Liver (tissue), 9 donors: ENCODE data around the gene PRMT5. TPM values are rescaled to one million over a fixed set of nuclear protein-coding genes. Genes with fewer than 3 reads are reported as not detected.

Experiments
- DNase-seq: peaks from one replicate; pipeline ENCODE4 v3.0.0-alpha.2; 2017; ENCODE audit warnings: low spot score
- H3K27ac ChIP-seq, 2 donors: one replicate each; pipeline ENCODE4 v1.7.0; 2013; ENCODE audit warnings: inconsistent platforms in 2 of 2, low read length in 2 of 2, control low read depth in 1 of 2, low read depth in 1 of 2, mild to moderate bottlenecking in 1 of 2
- H3K27me3 ChIP-seq, 4 donors: one replicate each; pipeline versions ENCODE4 v1.6.1 to v1.7.0; 2013; ENCODE audit warnings: low read length in 3 of 4, inconsistent platforms in 1 of 4, mild to moderate bottlenecking in 1 of 4, moderate library complexity in 1 of 4; ENCODE audit not compliant: control insufficient read depth in 4 of 4, insufficient read depth in 4 of 4
- H3K36me3 ChIP-seq, 4 donors: one replicate each; pipeline versions ENCODE4 v1.6.1 to v1.7.0; 2013; ENCODE audit warnings: low read length in 3 of 4, mild to moderate bottlenecking in 3 of 4, low read depth in 1 of 4, moderate library complexity in 1 of 4; ENCODE audit not compliant: control insufficient read depth in 4 of 4, insufficient read depth in 3 of 4
- H3K4me1 ChIP-seq, 4 donors: one replicate each; pipeline versions ENCODE4 v1.6.1 to v1.7.0; 2013; ENCODE audit warnings: low read length in 3 of 4, mild to moderate bottlenecking in 3 of 4, moderate library complexity in 1 of 4; ENCODE audit not compliant: control insufficient read depth in 4 of 4, insufficient read depth in 4 of 4
- H3K4me3 ChIP-seq, 3 donors: one replicate each; pipeline versions ENCODE4 v1.6.1 to v1.7.0; 2013; ENCODE audit warnings: low read length in 3 of 3, control low read depth in 1 of 3, low read depth in 1 of 3, mild to moderate bottlenecking in 1 of 3
- H3K9ac ChIP-seq, 2 donors: one replicate each; pipeline ENCODE4 v1.7.0; 2013; ENCODE audit warnings: low read length in 2 of 2, mild to moderate bottlenecking in 2 of 2, moderate library complexity in 2 of 2, control low read depth in 1 of 2, low read depth in 1 of 2
- H3K9me3 ChIP-seq, 4 donors: one replicate each; pipeline versions ENCODE4 v1.6.1 to v1.7.0; 2013; ENCODE audit warnings: low read length in 3 of 4; ENCODE audit not compliant: control insufficient read depth in 4 of 4
- EGR1 ChIP-seq, 2 donors: IDR thresholded peaks; 2 replicates each; pipeline ENCODE4 v1.6.1; 2016 to 2018; ENCODE audit warnings: antibody characterized with exemption in 2 of 2, low read depth in 2 of 2
- GABPA ChIP-seq, 2 donors: IDR thresholded peaks in 1 of 2; conservative IDR thresholded peaks in 1 of 2; 2 replicates each; pipeline ENCODE4 v1.6.1; 2016; ENCODE audit warnings: antibody characterized with exemption in 2 of 2, mild to moderate bottlenecking in 1 of 2, moderate library complexity in 1 of 2
- HNF4A ChIP-seq, 2 donors: conservative IDR thresholded peaks; 2 replicates each; pipeline ENCODE4 v1.6.1; 2016; ENCODE audit warnings: antibody characterized with exemption in 2 of 2, mild to moderate bottlenecking in 2 of 2
- HNF4G ChIP-seq: IDR thresholded peaks from 2 replicates; pipeline ENCODE4 v1.6.1; 2016; ENCODE audit warnings: antibody characterized with exemption
- JUND ChIP-seq, 2 donors: IDR thresholded peaks; 2 replicates each; pipeline ENCODE4 v1.6.1; 2016; ENCODE audit warnings: antibody characterized with exemption in 2 of 2
- NR2F2 ChIP-seq: IDR thresholded peaks from 2 replicates; pipeline ENCODE4 v1.6.1; 2016; ENCODE audit warnings: antibody characterized with exemption
- RXRA ChIP-seq, 2 donors: IDR thresholded peaks; 2 replicates each; pipeline ENCODE4 v1.6.1; 2017 to 2018; ENCODE audit warnings: antibody characterized with exemption in 2 of 2, mild to moderate bottlenecking in 1 of 2
- TAF1 ChIP-seq: conservative IDR thresholded peaks from 2 replicates; pipeline ENCODE4 v1.6.1; 2016; ENCODE audit warnings: antibody characterized with exemption, mild to moderate bottlenecking
- YY1 ChIP-seq: IDR thresholded peaks from 2 replicates; pipeline ENCODE4 v1.6.1; 2016; ENCODE audit warnings: antibody characterized with exemption, mild to moderate bottlenecking
- WGBS: extraction: QIAGEN DNeasy Blood & Tissue Kit; methylation state at CpG from one replicate; pipeline ENCODE4 v1.1.7; 2013; 5-methylcytosine and 5-hydroxymethylcytosine counted together
- polyA plus RNA-seq, 2 donors: library from polyadenylated mRNA; stranded (reverse) in 1 of 2; unstranded in 1 of 2; fragments of 200-250 nt in 1 of 2; fragments of >200 nt in 1 of 2; fragmentation: Nextera tagmentation in 1 of 2; extraction: Ambion mirVana in 1 of 2; gene quantifications; one replicate each; pipeline versions ENCODE4 v1.2.1 to v1.2.3, GENCODE V29; 2013 to 2015
- total RNA-seq, 2 donors: library from RNA; depleted of rRNA; stranded (reverse); fragments of >200 nt; gene quantifications; one replicate each; pipeline ENCODE4 v1.2.3, GENCODE V29; 2014
- TF ChIP-seq, protein P1 (sequence below): IDR thresholded peaks from 2 replicates; pipeline ENCODE4 v1.6.1; 2016; ENCODE audit warnings: antibody characterized with exemption
- TF ChIP-seq, protein P2 (sequence below): IDR thresholded peaks from 2 replicates; pipeline ENCODE4 v1.6.1; 2016; ENCODE audit warnings: antibody characterized with exemption, mild to moderate bottlenecking
- TF ChIP-seq, protein P3 (sequence below): fragments of 150-350 bp; IDR thresholded peaks from 2 replicates; pipeline ENCODE4 v1.5.1; 2017; ENCODE audit warnings: improper control_type of control experiment, low read depth, low read length; ENCODE audit not compliant: missing input control
- donor health status: healthy.
- donor health status: healthy.
- donor health status: healthy.
- donor health status: healthy.
- donor health status: healthy.

Gene PRMT5
- total and polyA plus RNA-seq, 4 donors, result 14.1 to 28.2 (median 26.8) TPM

DNA sequence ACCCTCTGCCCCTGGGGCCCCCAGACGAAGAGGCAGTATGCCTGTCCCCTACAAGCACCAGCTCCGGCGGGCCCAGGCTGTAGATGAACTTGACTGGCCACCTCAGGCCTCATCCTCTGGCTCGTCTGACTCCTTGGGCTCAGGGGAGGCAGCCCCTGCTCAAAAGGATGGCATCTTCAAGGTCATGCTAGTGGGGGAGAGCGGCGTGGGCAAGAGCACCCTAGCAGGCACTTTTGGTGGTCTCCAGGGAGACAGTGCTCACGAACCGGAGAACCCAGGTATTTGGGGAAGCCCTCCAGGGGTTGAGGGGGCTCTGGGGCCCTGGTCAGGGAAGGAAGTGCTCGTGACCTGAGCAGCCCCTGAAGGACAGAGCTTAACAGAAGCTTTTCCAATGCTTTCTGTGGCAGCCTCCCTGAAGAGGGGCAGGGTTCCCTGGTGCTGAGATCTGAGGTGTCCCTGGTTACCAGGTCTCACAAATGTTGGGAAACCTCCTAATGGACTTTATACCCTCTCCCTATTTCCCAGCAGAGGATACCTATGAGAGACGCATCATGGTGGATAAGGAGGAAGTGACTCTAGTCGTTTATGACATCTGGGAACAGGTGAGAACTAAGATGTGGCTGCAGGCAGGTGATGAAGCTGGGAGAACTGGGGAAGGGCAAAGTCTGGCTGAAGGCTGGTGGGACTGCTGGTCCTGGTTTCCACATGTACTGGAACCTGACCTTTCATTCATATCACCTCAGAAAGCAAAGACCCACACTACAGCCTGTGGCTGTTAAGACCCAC is 44.2 kb downstream of the PRMT5 start:
- Histone ChIP-seq H3K4me1 (peaks cover 0 to 4% (median 2%) of the 10 kb centered on the region in 4 donors), H3K9ac (no peak overlapping the region), H3K9me3 (no peaks in the 10 kb centered on the region), H3K4me3 (no peak overlapping the region), H3K36me3 (no peaks in the 10 kb centered on the region), H3K27ac (no peak overlapping the region), H3K27me3 (no peaks in the 10 kb centered on the region)
- no peak for DNase-seq
- TF ChIP-seq HNF4G (no peak), JUND (IDR thresholded peaks at IDR 0.05) (no peak), RXRA (IDR thresholded peaks at IDR 0.05) (no peak), GABPA (IDR thresholded peaks at IDR 0.05 in 1 of 2, conservative IDR thresholded peaks at IDR 0.05 in 1 of 2) (no peak), NR2F2 (no peak), EGR1 (IDR thresholded peaks at IDR 0.05; ENCODE audit: low read depth in 2 of 2) (no peak), HNF4A (conservative IDR thresholded peaks at IDR 0.05) (no peak)
- TF ChIP-seq, protein P1, sequence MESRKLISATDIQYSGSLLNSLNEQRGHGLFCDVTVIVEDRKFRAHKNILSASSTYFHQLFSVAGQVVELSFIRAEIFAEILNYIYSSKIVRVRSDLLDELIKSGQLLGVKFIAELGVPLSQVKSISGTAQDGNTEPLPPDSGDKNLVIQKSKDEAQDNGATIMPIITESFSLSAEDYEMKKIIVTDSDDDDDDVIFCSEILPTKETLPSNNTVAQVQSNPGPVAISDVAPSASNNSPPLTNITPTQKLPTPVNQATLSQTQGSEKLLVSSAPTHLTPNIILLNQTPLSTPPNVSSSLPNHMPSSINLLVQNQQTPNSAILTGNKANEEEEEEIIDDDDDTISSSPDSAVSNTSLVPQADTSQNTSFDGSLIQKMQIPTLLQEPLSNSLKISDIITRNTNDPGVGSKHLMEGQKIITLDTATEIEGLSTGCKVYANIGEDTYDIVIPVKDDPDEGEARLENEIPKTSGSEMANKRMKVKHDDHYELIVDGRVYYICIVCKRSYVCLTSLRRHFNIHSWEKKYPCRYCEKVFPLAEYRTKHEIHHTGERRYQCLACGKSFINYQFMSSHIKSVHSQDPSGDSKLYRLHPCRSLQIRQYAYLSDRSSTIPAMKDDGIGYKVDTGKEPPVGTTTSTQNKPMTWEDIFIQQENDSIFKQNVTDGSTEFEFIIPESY, result no peak
- 92% methylated on average over 11 of the region's 11 CpGs for WGBS

DNA sequence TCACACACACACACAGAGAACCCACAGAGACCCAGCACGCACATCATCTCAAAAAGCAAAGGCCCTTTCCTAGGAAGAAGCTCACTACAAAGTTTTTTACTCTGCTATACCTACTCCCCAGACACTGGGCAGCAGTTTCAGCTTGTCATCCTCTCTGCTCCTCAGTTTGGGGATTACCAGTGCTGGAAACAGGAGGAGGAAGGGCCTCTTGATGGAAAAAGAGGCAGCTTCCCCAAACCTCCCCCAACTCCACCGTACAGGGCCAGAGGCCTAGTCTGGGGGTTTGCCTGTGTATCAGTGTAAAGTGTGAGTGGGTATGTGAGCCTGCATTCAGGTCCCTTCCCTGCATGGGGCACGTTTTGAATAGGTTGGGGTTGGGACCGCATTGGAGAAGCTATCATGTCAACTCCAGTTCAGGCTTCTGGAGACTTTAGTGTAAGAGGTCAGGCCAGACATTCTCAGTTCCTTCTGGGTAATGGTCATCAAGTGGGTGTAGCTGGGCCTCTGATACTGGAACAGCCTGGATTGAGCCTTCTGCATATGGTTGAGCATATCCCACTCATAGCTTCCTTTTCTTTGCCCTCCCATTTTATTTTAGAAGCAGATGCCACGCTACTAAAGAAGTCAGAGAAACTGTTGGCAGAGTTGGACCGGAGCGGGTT is 45.0 kb downstream of the PRMT5 start:
- no peaks in the 10 kb centered on the region for H3K9me3 ChIP-seq
- no peak overlapping the region for H3K4me3 ChIP-seq
- peaks cover 0 to 4% (median 2%) of the 10 kb centered on the region in 4 donors for H3K4me1 ChIP-seq
- TF ChIP-seq GABPA (IDR thresholded peaks at IDR 0.05 in 1 of 2, conservative IDR thresholded peaks at IDR 0.05 in 1 of 2), result no peak
- TF ChIP-seq YY1, result no peak
- TF ChIP-seq JUND (IDR thresholded peaks at IDR 0.05), result no peak
- H3K27me3 ChIP-seq, result no peaks in the 10 kb centered on the region
- WGBS, result 92% methylated on average over 7 of the region's 7 CpGs
- H3K36me3 ChIP-seq, result peaks cover 0 to 4% (median under 1%) of the 10 kb centered on the region in 4 donors
- H3K27ac ChIP-seq, result no peak overlapping the region
- DNase-seq, result no peak
- no peak overlapping the region for H3K9ac ChIP-seq

DNA sequence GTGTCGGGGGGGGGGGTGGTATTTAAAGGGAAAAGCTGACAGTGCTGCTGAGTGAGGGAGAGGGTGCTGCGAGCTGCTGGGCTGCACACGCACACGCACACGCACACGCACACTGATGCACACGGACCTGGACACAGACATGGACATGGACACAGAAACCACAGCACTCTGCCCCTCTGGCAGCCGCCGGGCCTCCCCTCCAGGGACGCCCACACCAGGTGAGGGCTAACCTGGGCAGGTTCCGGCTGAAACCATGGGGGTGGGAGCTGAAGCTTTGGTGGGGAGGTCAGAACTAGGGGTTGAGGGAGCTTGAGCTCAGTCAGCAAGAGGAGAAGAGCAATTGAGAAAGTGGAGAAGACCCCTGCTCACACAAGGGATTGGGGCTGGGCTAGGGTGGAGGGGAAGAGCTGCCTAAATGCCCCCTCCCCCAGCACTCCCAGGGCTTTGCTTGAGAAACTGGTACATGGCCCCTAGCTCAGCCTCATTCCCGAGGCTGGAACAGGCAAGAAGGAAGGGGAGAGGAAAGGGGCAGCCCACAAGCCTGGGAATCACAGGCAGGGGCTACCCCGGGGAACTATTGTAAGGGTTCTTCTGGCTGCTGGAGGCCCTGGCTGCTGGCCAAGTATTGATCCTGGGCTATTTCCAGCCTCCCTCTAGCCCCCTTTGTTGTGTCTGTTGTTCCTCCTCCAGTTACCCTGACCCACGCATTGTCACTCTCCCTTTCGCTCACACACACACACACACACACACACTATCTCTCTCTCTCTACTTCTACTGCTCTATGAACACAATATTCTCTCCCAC is 45.8 kb downstream of the PRMT5 start, which contains the start of gene REM2:
Gene REM2 (plus strand): TSS at position 50 of the 804 bp plus-strand sequence. CDS start 66 bp downstream, at position 116.
- 36% methylated on average over 15 of the region's 15 CpGs for WGBS

More for the DNA sequence above, 45.8 kb downstream of the PRMT5 start, which contains the start of gene REM2:
- H3K9ac ChIP-seq, result no peak within 1 kb of the TSS
- TF ChIP-seq TAF1 (no peak), EGR1 (IDR thresholded peaks at IDR 0.05; ENCODE audit: low read depth in 2 of 2) (no peak), RXRA (IDR thresholded peaks at IDR 0.05) (no peak)
- TF ChIP-seq, protein P2, sequence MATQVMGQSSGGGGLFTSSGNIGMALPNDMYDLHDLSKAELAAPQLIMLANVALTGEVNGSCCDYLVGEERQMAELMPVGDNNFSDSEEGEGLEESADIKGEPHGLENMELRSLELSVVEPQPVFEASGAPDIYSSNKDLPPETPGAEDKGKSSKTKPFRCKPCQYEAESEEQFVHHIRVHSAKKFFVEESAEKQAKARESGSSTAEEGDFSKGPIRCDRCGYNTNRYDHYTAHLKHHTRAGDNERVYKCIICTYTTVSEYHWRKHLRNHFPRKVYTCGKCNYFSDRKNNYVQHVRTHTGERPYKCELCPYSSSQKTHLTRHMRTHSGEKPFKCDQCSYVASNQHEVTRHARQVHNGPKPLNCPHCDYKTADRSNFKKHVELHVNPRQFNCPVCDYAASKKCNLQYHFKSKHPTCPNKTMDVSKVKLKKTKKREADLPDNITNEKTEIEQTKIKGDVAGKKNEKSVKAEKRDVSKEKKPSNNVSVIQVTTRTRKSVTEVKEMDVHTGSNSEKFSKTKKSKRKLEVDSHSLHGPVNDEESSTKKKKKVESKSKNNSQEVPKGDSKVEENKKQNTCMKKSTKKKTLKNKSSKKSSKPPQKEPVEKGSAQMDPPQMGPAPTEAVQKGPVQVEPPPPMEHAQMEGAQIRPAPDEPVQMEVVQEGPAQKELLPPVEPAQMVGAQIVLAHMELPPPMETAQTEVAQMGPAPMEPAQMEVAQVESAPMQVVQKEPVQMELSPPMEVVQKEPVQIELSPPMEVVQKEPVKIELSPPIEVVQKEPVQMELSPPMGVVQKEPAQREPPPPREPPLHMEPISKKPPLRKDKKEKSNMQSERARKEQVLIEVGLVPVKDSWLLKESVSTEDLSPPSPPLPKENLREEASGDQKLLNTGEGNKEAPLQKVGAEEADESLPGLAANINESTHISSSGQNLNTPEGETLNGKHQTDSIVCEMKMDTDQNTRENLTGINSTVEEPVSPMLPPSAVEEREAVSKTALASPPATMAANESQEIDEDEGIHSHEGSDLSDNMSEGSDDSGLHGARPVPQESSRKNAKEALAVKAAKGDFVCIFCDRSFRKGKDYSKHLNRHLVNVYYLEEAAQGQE, result no peak
- TF ChIP-seq, protein P3, sequence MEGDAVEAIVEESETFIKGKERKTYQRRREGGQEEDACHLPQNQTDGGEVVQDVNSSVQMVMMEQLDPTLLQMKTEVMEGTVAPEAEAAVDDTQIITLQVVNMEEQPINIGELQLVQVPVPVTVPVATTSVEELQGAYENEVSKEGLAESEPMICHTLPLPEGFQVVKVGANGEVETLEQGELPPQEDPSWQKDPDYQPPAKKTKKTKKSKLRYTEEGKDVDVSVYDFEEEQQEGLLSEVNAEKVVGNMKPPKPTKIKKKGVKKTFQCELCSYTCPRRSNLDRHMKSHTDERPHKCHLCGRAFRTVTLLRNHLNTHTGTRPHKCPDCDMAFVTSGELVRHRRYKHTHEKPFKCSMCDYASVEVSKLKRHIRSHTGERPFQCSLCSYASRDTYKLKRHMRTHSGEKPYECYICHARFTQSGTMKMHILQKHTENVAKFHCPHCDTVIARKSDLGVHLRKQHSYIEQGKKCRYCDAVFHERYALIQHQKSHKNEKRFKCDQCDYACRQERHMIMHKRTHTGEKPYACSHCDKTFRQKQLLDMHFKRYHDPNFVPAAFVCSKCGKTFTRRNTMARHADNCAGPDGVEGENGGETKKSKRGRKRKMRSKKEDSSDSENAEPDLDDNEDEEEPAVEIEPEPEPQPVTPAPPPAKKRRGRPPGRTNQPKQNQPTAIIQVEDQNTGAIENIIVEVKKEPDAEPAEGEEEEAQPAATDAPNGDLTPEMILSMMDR, result no peak
- no peak for DNase-seq
- peaks cover 0 to 4% (median 2%) of the 10 kb centered on the region in 4 donors for H3K4me1 ChIP-seq
- H3K36me3 ChIP-seq, result peaks cover 0 to 9% (median 5%) of the 10 kb centered on the region in 4 donors
- H3K9me3 ChIP-seq, result no peaks in the 10 kb centered on the region
- no peak within 1 kb of the TSS for H3K4me3 ChIP-seq
- H3K27me3 ChIP-seq, result no peaks in the 10 kb centered on the region
- H3K27ac ChIP-seq, result no peak within 1 kb of the TSS
